Endothelial cell of umbilical vein (primary cell): ENCODE data around the gene EPDR1. TPM values are rescaled to one million over a fixed set of nuclear protein-coding genes. Genes with fewer than 3 reads are reported as not detected.

Source experiments
- BruUV-seq: library from RNA; stranded (reverse); fragments of 400-500 nt; replicated peaks from 2 replicates; lab custom pipeline; 2021; lab: Mats Ljungman, UMichigan
- CTCF ChIA-PET: fragments of 300-600, 350-600 bp; sonication (Branson Sonifier 250); formaldehyde crosslinking; loops from one replicate; lab custom pipeline; 2021; ENCODE audit warnings: antibody characterized with exemption, inconsistent platforms; lab: Charles Lee
- POLR2A ChIA-PET: fragments of 300-600, 350-600 bp; sonication (Branson Sonifier 250); formaldehyde crosslinking; loops from one replicate; lab custom pipeline; 2021; ENCODE audit warnings: antibody characterized with exemption, inconsistent platforms; lab: Charles Lee
- DNase-seq: peaks from one replicate; pipeline ENCODE4 v3.0.0-alpha.2; 2011; ENCODE audit warnings: low read depth, low spot score
- FAIRE-seq: peaks from 2 replicates; lab custom pipeline; 2011; peaks lifted over from hg19 to GRCh38; lab: Jason Lieb, UNC
- H2AFZ ChIP-seq: 2 replicates; pipeline ENCODE4 v1.6.0; 2012; ENCODE audit warnings: low read depth, low read length, control low read depth, inconsistent platforms
- H3K27ac ChIP-seq: 2 replicates; pipeline ENCODE4 v1.5.1; 2011; ENCODE audit warnings: low read depth, mild to moderate bottlenecking, control low read depth, low read length, moderate library complexity; ENCODE audit not compliant: insufficient read depth
- H3K27me3 ChIP-seq, 2 experiments: 2 replicates each; pipeline versions ENCODE4 v1.6.0 to v1.6.1; 2011; ENCODE audit warnings: low read length in 2 of 2, mixed read lengths in 1 of 2; ENCODE audit not compliant: control insufficient read depth in 2 of 2, insufficient read depth in 2 of 2
- H3K36me3 ChIP-seq, 2 experiments: 2 replicates in 1 of 2; 3 replicates in 1 of 2; pipeline ENCODE4 v1.5.1; 2011; ENCODE audit warnings: low read length in 2 of 2, mild to moderate bottlenecking in 1 of 2, moderate library complexity in 1 of 2; ENCODE audit not compliant: control insufficient read depth in 2 of 2, insufficient read depth in 2 of 2; ENCODE audit errors: extremely low read depth in 1 of 2
- H3K4me1 ChIP-seq: 3 replicates; pipeline ENCODE4 v1.5.1; 2011; ENCODE audit warnings: mild to moderate bottlenecking, low read length; ENCODE audit not compliant: control insufficient read depth, insufficient read depth; ENCODE audit errors: extremely low read depth
- H3K4me2 ChIP-seq: 2 replicates; pipeline ENCODE4 v1.6.1; 2011; ENCODE audit warnings: low read length, control low read depth, mixed read lengths; ENCODE audit not compliant: insufficient read depth
- H3K4me3 ChIP-seq, 3 experiments: fragments of 200-600 bp in 1 of 3; sonication (generic), shearing (Covaris generic) in 1 of 3; replicated peaks in 1 of 3; 2 replicates each; pipeline ENCODE4 v1.5.1; 2011 to 2016; ENCODE audit warnings: control low read depth in 3 of 3, low read length in 3 of 3, mild to moderate bottlenecking in 2 of 3, inconsistent platforms in 1 of 3, low read depth in 1 of 3, moderate library complexity in 1 of 3; ENCODE audit not compliant: insufficient read depth in 1 of 3
- H3K79me2 ChIP-seq: 2 replicates; pipeline ENCODE4 v1.6.0; 2012; ENCODE audit warnings: low read length, inconsistent platforms; ENCODE audit not compliant: control insufficient read depth, insufficient read depth
- H3K9ac ChIP-seq: replicated peaks from 2 replicates; pipeline ENCODE3; 2011; ENCODE audit warnings: low read length, control low read depth; ENCODE audit not compliant: insufficient read depth; ENCODE audit errors: extremely low read depth
- H3K9me1 ChIP-seq: replicated peaks from 3 replicates; pipeline ENCODE4 v1.6.0; 2011; ENCODE audit warnings: mild to moderate bottlenecking, low read length; ENCODE audit not compliant: control insufficient read depth, insufficient read depth; ENCODE audit errors: extremely low read depth
- H3K9me3 ChIP-seq: replicated peaks from 2 replicates; pipeline ENCODE4 v1.5.1; 2012; ENCODE audit warnings: low read length, inconsistent platforms; ENCODE audit not compliant: control insufficient read depth, insufficient read depth
- H4K20me1 ChIP-seq: replicated peaks from 2 replicates; pipeline ENCODE3; 2011; ENCODE audit warnings: mild to moderate bottlenecking, low read length; ENCODE audit not compliant: control insufficient read depth, insufficient read depth; ENCODE audit errors: extremely low read depth
- EZH2 ChIP-seq: IDR thresholded peaks from 2 replicates; pipeline ENCODE4 v1.6.1; 2012; ENCODE audit warnings: borderline replicate concordance, low read depth, mild to moderate bottlenecking, moderate library complexity, low read length, inconsistent platforms; ENCODE audit not compliant: severe bottlenecking
- FOS ChIP-seq: IDR thresholded peaks from 2 replicates; pipeline ENCODE4 v1.6.1; 2011; ENCODE audit warnings: mild to moderate bottlenecking, low read length, moderate library complexity, borderline replicate concordance; ENCODE audit not compliant: insufficient read depth
- GATA2 ChIP-seq: IDR thresholded peaks from 2 replicates; pipeline ENCODE4 v1.7.0; 2011; ENCODE audit warnings: low read depth, mild to moderate bottlenecking, moderate library complexity, mixed read lengths, low read length; ENCODE audit not compliant: insufficient read length, insufficient read depth
- JUN ChIP-seq: IDR thresholded peaks from 2 replicates; pipeline ENCODE4 v1.6.1; 2011; ENCODE audit warnings: borderline replicate concordance, low read depth; ENCODE audit not compliant: insufficient read length, insufficient read depth
- MYC ChIP-seq: IDR thresholded peaks from one replicate; pipeline ENCODE4 v1.6.1; 2011; ENCODE audit warnings: mild to moderate bottlenecking, low read depth, low read length
- POLR2A ChIP-seq: IDR thresholded peaks from 2 replicates; pipeline ENCODE4 v1.6.1; 2012; ENCODE audit warnings: low read depth, mild to moderate bottlenecking, control low read depth, low read length
- POLR2AphosphoS5 ChIP-seq: IDR thresholded peaks from 2 replicates; pipeline ENCODE4 v1.6.1; 2012; ENCODE audit warnings: low read depth, mild to moderate bottlenecking, control low read depth, low read length, moderate library complexity; ENCODE audit not compliant: insufficient read depth
- dilution Hi-C: fragments of 300-500 bp; cut with MboI; formaldehyde crosslinking; loops from one replicate; pipeline ENCODE4 v1.15.0; 2019; ENCODE audit warnings: low sequenced_read_pairs; ENCODE audit not compliant: extremely low pct_ligation_motif_present
- intact Hi-C: fragments of 100-400 bp; cut with micrococcal nuclease; formaldehyde crosslinking; loops from one replicate; pipeline ENCODE4 v1.10.0; 2022
- polyA plus RNA-seq, 4 experiments: library from polyadenylated mRNA; depleted of rRNA in 3 of 4; stranded (reverse) in 3 of 4; unstranded in 1 of 4; fragments of >200 nt; gene quantifications; 2 replicates each; pipeline versions ENCODE4 v1.2.1 to v1.2.3, GENCODE V29; 2011 to 2012; ENCODE audit warnings: missing spikeins in 1 of 4
- total RNA-seq: library from RNA; stranded (reverse); gene quantifications from 2 replicates; pipeline ENCODE4 v1.2.3, GENCODE V29; 2021
- TF ChIP-seq, protein P1 (sequence below), 2 donors: IDR thresholded peaks; 1 replicate in 1 of 2; 2 replicates in 1 of 2; pipeline ENCODE4 v1.5.1; 2011; ENCODE audit warnings: low read length in 2 of 2, mild to moderate bottlenecking in 2 of 2, moderate library complexity in 2 of 2, control low read depth in 1 of 2, inconsistent platforms in 1 of 2, low read depth in 1 of 2; ENCODE audit not compliant: insufficient read depth in 1 of 2; ENCODE audit errors: extremely low read depth in 1 of 2
- TF ChIP-seq, protein P2 (sequence below): IDR thresholded peaks from 2 replicates; pipeline ENCODE4 v1.6.1; 2011; ENCODE audit not compliant: insufficient read depth, insufficient read length

The EPDR1 gene
- total and polyA plus RNA-seq, 2 donors (not counting 3 experiments of a cell fraction or from before 2014, with no cell fraction given), result 0.40 to 0.66 TPM

DNA sequence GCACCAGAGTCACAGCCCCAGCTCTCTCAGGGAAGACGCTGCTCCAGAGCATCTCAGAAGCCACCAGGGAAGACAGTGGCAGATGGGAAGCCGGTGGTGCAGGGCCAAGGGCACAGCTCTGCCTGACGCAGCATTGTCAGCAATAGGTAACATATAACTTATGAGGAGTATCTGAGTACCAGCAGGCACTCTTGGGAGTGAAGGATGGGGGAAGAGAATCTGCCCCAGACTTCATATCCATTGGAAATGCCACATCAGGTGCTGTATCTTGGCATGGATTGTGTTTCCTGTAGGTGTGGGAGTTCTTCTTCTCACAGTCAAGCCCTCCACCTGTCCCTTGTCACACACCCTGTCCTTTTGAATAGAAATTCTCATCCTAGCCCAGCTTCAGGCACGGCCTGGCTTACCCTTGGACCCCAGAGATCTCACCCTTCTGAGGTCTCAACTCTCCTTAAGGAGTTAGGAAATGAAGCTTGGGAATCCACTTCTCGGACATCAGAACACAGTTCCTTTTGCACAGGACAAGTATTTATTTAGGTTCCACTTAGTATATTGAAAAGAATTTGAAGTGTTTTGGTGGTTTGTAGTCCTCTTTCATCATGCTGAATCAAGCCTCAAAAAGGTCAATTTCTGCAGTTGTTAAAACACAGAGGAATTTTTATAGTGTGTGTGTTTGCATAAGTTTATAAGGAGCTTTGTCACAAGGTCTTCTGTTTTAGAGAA, 9.9 kb downstream of the EPDR1 start:
- Histone ChIP-seq H3K27ac (no peak overlapping the region), H3K9me1 (no peaks in the 10 kb centered on the region), H3K9ac (no peak overlapping the region), H3K4me2 (no peak overlapping the region), H3K27me3 (no peaks in the 10 kb centered on the region), H3K4me1 (no peaks in the 10 kb centered on the region), H4K20me1 (no peaks in the 10 kb centered on the region), H2AFZ (no peak overlapping the region), H3K4me3 (no peak overlapping the region), H3K9me3 (no peaks in the 10 kb centered on the region), H3K79me2 (no peaks in the 10 kb centered on the region), H3K36me3 (no peaks in the 10 kb centered on the region)
- BruUV-seq, result no TSS peak
- TF ChIP-seq, protein P1, sequence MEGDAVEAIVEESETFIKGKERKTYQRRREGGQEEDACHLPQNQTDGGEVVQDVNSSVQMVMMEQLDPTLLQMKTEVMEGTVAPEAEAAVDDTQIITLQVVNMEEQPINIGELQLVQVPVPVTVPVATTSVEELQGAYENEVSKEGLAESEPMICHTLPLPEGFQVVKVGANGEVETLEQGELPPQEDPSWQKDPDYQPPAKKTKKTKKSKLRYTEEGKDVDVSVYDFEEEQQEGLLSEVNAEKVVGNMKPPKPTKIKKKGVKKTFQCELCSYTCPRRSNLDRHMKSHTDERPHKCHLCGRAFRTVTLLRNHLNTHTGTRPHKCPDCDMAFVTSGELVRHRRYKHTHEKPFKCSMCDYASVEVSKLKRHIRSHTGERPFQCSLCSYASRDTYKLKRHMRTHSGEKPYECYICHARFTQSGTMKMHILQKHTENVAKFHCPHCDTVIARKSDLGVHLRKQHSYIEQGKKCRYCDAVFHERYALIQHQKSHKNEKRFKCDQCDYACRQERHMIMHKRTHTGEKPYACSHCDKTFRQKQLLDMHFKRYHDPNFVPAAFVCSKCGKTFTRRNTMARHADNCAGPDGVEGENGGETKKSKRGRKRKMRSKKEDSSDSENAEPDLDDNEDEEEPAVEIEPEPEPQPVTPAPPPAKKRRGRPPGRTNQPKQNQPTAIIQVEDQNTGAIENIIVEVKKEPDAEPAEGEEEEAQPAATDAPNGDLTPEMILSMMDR (IDR thresholded peaks at IDR 0.05; ENCODE audit: extremely low read depth in 1 of 2, insufficient read depth in 1 of 2, low read depth in 1 of 2, low read length in 2 of 2), result no peak
- TF ChIP-seq, protein P2, sequence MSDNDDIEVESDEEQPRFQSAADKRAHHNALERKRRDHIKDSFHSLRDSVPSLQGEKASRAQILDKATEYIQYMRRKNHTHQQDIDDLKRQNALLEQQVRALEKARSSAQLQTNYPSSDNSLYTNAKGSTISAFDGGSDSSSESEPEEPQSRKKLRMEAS, result no peak
- TF ChIP-seq EZH2 (no peak), POLR2AphosphoS5 (no peak), POLR2A (no peak), MYC (no peak), FOS (no peak), GATA2 (no peak), JUN (no peak)
- DNase-seq (no peak), FAIRE-seq (no peak)
- intact Hi-C loops (no loop called here), dilution Hi-C loops (no loop called here)
- ChIA-PET POLR2A (no interaction called here), CTCF (interaction anchor here (2.2 kb wide), 1 partner anchor 13 kb away, joined by 13 read pairs; the partner anchor contains the start of gene SFRP4)
